ENCODE data around the gene PTBP2.
A peak's percentile ranks its signal among the peaks of the same experiment; 100 is the strongest.

Gene PTBP2, protein sequence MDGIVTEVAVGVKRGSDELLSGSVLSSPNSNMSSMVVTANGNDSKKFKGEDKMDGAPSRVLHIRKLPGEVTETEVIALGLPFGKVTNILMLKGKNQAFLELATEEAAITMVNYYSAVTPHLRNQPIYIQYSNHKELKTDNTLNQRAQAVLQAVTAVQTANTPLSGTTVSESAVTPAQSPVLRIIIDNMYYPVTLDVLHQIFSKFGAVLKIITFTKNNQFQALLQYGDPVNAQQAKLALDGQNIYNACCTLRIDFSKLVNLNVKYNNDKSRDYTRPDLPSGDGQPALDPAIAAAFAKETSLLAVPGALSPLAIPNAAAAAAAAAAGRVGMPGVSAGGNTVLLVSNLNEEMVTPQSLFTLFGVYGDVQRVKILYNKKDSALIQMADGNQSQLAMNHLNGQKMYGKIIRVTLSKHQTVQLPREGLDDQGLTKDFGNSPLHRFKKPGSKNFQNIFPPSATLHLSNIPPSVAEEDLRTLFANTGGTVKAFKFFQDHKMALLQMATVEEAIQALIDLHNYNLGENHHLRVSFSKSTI

DNA sequence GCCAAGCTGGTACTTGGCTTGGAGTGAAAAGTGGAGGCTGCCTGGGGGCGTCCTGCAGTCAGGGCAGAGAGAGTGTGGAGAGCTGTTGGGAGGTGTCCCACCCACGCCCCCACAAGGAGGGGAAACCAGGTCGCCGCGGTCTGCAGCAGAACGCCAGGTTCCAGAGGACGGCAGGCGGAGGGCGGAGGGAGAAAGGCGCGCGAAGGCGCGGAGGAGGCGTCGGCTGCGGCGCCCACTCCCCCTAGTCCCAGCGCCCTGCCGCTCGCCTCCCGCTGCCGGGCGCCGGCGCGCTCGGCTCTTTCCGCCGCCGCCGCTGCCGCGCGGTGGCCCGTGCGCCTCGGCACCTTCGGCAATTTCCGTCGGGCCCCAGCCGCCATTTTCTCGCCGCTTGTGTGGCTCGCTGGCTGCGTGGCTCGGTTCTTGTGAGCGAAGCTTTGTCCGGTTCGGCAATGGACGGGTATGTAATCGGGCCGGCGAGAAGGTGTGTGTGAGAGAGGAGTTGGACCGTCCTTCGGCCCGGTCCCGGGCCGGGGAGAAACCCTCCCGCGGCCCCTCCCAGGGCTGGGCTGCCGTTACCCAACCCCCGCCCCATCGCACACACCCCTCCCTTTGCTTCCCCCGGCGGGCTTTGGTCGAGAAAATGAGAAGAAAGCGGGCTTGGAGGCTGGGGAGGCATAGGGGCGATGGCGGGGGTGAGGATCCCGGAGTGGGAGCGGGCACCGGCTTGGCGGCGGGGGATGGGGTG, at the start of gene PTBP2:
PTBP2 (plus strand) TSS at position 369 of the 745 bp plus-strand sequence; CDS start at position 450, 81 bp downstream.
- peak; percentile 81 for DNase-seq (ENCODE audit: insufficient read length, low spot score)
- FAIRE-seq = peak; percentile 83

DNA sequence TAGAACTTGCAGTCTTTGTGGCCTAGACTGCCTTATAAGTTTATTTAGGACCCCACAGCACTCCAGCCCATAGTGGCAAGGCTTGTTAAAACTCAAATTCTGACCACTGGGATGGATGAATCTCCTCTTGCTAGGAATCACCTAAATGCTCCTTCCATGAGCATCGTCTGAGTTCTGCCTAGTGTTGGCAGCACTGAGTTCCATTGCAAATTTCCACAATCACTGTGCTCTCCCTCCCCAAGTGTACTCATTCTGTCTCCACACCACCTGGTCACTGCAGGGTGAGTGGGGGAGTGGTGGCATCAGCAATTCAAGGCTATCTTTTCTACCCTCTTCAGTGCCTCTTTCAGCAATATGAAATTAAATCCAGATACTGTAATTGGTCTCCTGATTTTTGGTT, 46.7 kb upstream of the PTBP2 start:
- FAIRE-seq (no peak), DNase-seq (ENCODE audit: insufficient read length, low spot score) (no peak)

DNA sequence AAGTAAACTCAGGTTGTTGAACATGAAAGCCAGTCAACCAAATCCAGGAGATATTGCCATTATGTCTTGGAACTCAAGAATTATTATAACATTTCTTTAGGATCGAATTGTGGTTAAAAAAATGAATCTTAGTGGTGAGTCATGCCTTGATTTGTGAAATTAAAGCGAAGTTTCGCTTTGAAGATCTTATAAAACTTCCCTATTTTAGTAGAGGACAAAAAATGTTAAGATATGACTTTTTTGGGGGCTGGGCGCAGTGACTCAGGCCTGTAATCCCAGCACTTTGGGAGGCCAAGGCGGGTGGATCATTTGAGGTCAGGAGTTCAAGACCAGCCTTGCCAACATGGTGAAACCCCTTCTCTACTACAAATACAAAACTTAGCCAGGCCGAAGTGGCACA, 39.5 kb upstream of the PTBP2 start:
- FAIRE-seq (no peak), DNase-seq (ENCODE audit: insufficient read length, low spot score) (no peak)

DNA sequence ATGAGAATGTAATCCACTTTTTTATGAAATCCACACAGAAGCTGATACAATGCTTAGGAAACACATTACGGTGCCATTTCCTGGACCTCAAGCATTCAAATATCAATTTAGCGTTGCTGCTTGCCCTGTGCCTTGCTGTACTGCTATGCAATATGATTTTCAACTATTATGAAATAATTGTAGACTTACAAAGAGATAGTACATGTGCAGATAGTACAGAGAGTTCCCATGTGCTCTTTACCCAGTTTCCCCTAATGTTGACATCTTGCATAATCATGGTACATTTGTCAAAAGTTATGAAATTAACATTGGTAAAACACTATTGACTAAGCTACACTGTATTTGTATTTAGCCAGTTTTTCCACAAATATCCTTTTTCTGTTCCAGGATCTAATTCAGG, 37.7 kb upstream of the PTBP2 start:
- FAIRE-seq (no peak), DNase-seq (ENCODE audit: insufficient read length, low spot score) (no peak)

DNA sequence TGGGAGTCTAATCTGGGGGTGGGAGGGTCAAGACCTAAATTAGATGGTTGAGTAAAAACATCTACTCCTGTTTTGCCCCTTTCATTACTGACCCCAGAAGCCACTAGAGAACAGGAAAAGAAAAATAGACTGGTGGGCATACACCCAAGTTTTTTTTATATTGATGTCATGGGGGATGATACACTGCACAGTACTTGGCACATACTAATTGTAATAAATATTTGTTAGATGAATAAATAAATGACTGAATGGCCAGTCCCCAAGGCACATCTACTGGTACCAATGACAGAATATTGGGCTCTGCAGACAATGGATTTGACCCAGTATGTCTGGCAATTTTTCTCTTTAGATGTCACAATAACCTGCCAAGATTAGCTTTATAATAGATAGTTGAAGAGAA, 36.8 kb upstream of the PTBP2 start:
- no peak for DNase-seq (ENCODE audit: insufficient read length, low spot score)
- no peak for FAIRE-seq

DNA sequence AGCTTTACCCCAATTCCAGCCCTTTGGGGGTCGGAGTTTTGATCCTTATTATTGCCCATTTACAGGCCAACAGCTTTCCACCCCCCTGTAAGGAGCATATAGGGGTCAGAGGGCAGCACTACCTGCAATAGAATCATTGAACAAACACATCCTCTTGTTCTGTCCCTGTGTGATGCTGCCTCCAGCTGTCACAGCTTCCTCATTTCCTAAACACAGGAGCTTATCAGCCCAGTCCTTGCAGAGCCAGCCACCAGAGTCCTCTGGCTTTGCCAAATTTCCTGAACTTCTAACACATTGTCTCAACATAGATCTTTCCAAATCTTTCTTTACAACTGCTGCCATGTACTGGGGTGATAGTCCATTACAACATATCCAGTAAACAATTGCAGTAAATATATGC, 32.8 kb upstream of the PTBP2 start:
- FAIRE-seq = no peak
- DNase-seq (ENCODE audit: insufficient read length, low spot score) = no peak

DNA sequence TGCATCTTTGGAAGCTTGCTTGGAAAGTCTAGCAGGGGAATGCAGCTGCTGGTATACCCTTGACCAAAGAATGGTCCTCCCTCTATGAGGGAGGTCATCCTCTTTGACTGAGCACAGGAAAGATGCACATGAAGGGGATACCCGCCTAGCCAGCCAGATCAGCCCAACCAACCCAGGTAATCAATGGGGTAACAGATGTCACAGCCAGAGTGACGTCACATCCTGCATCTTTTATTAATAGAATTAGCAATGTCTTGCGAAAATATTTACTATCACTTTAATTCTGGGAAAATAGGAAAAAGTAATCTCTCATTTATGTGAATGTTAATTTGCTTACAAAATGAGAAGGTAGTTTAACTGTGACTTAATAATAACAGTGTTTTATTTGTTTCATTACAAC, 25.6 kb upstream of the PTBP2 start:
- FAIRE-seq (no peak), DNase-seq (ENCODE audit: insufficient read length, low spot score) (no peak)

DNA sequence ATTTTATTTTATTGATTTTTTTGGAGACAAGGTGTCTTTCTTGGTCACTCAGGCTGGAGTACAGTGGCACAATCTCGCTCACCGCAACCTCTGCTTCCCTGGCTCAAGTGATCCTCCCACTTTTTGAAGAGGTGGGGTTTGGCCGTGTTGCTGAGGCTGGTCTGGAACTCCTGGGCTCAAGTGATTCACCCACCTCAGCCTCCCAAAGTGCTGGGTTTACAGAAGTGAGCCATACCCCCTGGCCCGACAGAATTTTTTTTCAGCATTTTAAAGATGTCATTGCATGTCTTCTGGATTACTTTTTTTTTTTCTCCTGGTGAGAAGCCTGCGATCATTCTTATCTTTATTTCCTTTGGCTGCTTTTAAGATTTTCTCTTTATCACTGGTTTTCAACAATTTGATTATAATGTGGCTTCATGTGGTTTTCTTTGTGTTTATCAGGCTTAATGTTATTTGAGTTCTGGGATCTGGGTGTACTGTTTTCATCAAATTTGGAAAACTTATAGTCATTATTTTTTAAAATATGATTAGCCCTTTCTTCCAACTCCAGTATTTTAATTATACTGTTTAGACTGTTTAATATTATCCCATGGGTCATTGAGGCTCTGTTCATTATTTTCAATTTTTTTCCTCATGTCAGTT, 23.1 kb upstream of the PTBP2 start:
- DNase-seq (ENCODE audit: insufficient read length, low spot score) (no peak), FAIRE-seq (no peak)

DNA sequence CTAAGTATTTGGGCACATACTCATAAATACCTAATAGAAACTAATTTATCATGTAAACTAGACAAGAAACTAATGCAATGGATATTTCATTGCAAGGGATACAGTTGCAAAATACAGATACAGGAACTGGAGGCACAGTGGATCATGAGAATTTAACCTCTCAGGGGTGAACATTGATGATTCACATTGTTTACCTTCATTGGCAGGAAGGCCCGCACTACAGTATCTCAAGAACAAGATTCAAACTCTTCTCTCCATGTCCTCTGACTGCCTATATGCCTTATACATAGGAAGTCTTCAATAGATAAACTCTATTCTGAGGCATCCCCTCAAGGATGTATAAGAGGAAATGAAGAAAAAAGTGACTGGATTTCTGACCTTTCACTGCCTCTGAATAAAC, 18.4 kb upstream of the PTBP2 start:
- DNase-seq (ENCODE audit: insufficient read length, low spot score) (no peak), FAIRE-seq (no peak)

DNA sequence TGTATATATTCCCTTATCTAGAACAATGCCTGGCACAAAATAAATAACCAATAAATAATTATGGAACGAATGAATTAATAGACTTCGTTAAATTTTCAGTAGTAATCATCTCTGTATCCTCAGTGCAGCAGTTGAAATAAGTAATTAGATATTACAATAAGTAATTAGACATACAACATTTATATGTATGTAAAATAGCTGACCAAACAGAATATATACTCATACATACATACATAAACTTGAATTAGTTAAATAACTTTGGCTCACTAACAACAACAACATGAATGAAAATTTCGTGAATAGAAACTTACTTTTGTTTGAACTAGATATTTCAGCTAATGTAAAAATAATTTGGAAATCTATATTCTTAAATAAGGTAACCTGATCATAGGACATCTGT, 14.6 kb upstream of the PTBP2 start:
- DNase-seq (ENCODE audit: insufficient read length, low spot score) = no peak
- no peak for FAIRE-seq

DNA sequence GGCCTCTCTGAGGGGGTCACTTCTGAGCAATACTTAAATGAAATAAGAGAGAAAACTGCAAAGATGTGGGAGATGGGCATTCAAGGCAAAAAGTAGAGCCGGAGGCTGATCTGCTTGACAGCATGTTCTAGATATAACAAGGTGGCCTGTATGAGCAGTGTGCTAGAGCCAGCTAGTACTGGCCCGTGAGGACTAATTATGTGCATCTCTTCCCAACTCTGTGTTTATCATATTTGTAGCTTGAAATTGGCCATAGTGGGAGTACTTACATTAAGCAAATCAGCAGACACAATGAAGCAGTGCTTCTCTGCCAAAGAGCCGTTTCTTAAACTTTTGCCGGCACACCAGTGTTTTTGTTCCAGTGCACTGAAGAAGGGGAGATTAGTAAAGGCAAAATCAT, 13.1 kb upstream of the PTBP2 start:
- DNase-seq (ENCODE audit: insufficient read length, low spot score) = no peak
- FAIRE-seq = no peak

DNA sequence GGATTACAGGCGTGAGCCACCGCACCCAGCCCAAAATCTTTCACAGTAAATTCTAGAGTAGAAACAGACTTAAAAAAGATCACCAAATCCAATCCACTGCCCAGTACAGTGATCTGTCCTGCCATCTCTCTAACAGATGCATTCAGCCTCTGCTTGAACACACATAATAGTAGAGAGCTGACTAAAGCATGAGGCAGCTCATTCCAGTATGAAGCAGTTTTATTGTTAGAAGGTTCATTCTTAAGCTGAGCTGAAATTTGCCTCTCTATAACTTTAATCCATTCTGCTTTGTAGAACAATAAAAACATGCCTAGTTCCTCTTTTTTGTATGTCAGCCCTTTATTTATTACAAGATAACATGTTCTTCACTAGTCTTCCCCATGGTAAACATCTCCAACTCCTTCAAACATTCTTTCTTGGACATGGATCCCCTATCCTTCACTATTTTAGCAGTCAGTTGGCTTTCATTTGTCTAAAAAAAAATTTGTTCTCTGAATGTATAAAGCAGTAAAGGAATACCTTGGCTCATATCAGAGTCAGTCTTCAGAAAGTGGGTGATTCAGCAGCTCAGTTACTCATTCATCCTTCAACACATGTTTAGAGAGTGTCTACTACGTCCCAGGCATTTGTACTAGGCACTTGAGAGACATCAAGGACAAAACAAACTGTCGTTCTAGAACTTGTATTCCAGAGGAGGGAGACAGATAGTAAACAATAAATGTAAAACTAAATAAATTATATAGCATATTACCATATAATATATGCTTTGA, 10.7 kb upstream of the PTBP2 start:
- no peak for FAIRE-seq
- no peak for DNase-seq (ENCODE audit: insufficient read length, low spot score)

DNA sequence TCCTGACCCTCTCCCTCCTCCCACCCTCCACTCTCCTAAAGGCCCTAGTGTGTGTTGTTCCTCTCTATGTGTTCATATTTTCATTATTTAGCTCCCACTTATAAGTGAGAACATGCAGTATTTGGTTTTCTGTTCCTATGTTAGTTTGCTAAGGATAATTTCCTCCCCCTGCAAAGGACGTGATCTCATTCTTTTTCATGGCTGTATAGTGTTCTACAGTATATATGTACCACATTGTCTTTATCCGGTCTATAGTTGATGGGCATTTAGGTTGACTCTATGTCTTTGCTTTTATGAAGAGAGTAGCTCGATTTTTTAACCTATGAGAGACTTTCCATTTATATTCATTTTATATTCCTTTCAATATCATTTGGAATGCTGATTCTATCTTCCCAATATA, 7.9 kb upstream of the PTBP2 start:
- no peak for DNase-seq (ENCODE audit: insufficient read length, low spot score)
- no peak for FAIRE-seq

DNA sequence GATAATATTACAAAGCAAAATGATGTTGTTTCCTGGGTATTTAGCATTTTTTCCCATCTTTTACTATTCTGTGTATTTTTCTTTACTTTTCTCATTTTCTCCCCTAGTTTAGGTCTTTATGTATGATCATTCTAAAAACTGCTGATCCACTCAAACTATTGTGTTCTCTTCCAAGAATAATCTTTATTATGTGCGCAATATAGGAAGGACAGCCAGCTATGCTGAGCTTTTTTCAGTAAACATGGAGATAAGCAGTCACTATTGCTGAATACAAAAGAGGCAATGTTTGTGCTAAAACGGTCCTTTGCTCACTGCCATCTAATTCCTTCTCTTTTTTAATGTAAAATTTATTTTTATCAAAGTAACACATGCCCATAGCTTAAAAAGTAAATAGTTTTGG, 6.7 kb upstream of the PTBP2 start:
- DNase-seq (ENCODE audit: insufficient read length, low spot score) (no peak), FAIRE-seq (no peak)

DNA sequence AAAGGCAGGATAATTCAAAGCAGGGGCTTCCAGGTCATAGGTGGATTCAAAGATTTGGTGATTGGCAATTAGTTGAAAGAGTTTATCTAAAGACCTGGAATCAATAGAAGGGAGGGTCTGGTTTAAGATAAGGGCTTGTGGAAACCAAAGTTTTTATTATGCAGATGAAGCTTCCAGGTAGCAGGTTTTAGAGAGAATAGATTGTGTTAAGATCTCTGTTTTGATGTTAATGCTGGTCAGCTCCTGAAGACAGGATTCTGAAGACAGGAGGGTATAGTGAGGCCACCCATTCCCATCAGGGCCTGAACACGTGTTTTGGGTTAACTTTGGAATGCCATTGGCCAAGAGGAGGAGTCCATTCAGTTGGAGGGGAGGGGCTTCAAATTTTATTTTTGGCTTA, 6.1 kb upstream of the PTBP2 start:
- FAIRE-seq (no peak), DNase-seq (ENCODE audit: insufficient read length, low spot score) (no peak)

DNA sequence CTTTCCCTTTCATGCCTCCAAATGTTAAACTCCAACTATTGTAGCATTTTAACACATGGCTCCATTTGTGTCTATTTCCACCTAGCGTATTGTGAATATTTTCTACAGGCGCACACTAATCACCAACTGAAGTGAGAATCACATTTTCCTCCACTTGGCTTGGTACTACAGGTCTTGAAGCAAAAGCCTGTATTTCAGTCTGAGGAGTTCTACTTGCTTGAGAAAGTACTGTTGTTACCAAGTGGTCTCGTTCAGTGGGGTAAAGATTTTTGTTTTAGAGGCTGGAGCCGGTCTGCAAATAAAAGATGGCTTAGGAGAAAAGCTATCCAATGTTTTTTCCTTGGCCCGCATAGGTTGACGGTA, 550 bp upstream of the PTBP2 start:
- FAIRE-seq = peak; percentile 72
- DNase-seq (ENCODE audit: insufficient read length, low spot score) = no peak

DNA sequence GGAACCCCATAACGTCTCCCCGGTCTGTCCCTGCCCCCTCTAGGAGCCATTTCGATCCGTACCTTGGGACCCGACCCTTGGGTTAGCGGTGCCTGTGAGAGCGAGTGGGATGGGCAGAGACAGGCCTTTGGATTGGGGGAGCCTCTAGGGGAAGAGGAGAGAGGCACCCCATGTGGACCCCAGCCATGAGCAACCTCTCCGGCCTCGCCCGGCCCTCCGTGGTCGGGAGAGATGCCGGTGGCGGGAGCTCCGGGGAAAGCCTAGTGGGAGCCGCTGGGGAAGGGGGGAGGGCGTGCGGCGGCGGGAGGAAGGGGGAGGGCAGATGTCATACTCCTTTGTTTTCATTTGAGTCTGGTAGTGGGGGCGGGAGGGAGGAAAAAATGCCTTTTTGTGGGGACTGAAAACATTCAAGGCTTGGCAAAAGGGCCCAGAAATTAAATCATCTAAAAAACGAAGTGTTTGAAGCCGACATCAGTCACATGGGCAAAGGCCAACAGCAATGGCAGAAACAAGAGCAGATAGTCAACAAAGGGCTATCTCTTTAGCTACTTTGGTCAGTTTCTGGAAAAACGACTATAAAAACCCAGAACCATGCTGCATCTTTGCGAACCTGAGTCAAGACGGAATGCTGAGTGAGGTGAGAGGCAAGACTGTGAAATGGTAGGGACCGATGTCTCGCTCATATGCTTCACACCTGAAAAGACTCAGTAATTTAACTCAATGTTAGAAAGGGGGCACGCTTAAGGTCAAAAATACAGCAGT, 758 bp downstream of the PTBP2 start:
- peak; percentile 28 for FAIRE-seq
- peak; percentile 41 for DNase-seq (ENCODE audit: insufficient read length, low spot score)

DNA sequence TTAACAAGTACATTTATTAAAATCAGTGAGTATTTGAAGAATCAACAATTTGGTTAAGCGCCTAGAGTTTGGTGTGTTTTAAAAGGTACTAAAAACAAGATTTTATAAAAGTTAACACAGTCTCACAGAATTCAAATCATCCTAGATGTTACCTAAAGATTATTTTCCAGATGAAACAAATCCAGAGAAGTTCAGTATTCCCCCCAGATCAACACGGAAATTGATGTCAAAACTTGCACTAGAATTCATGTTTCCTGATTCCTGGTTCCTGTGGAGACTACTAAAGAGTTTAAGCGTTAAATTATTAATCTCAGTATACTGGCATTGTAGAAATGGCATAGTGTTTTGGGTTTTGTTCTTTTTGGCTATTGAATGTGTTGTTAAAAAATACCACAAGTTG, 1.4 kb downstream of the PTBP2 start:
- peak; percentile 58 for FAIRE-seq
- no peak for DNase-seq (ENCODE audit: insufficient read length, low spot score)

DNA sequence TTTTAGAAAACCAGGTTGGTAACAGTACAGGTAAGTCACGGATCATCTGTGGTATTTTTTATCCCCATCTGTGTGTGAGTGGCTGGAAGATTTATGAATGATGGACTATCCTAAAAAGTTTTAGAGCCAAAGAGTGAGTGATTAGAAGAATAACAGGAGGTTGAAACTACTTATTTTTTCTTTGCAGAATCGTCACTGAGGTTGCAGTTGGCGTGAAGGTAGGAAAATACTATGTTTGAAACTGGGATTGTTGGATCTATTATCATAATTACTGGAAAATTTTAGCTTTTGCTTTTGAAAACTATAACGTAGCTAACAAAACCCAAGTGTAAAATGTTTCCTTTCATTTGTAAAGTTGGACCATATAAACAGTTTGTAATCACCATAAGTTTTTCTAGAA, 1.8 kb downstream of the PTBP2 start:
- FAIRE-seq (no peak), DNase-seq (ENCODE audit: insufficient read length, low spot score) (no peak)

DNA sequence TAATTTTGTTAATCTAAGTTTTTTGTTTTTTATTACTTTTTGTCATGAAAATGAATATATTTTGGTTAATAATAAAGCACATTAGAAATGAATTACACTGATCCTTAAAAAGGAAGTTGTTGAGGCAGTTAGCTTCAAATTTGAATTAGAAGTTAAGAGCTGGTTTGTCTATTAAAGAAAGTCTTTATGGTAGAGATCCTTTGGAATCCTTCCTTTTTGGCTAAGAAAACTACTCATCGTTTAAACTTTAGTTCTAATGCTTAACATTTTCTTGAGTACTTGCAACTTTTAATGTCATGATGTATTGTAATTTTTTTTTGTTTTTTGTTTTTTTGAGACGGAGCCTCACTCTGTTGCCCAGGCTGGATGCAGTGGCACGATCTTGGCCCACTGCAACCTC, 2.4 kb downstream of the PTBP2 start:
- no peak for FAIRE-seq
- DNase-seq (ENCODE audit: insufficient read length, low spot score) = no peak

Data from GM19239 (cell line).